RPMI8226 (cell line): Measurements from ENCODE around the gene UNC5A.

Experiments
- DNase-seq: peaks from one replicate; pipeline ENCODE4 v3.0.0-alpha.2; 2015

The UNC5A gene

GRCh38 chr5:176822041-176822792 lies 11.9 kb downstream of the UNC5A start:
- DNase-seq: peak; percentile 79

- DNase-seq: peak; percentile 89
Observed at GRCh38 chr5:176822793-176823481, 12.6 kb downstream of the UNC5A start.

- peak; percentile 32 for DNase-seq
Observed at GRCh38 chr5:176823869-176824412, 13.6 kb downstream of the UNC5A start.

GRCh38 chr5:176824604-176825003 lies 14.2 kb downstream of the UNC5A start:
- DNase-seq: no peak

DNA sequence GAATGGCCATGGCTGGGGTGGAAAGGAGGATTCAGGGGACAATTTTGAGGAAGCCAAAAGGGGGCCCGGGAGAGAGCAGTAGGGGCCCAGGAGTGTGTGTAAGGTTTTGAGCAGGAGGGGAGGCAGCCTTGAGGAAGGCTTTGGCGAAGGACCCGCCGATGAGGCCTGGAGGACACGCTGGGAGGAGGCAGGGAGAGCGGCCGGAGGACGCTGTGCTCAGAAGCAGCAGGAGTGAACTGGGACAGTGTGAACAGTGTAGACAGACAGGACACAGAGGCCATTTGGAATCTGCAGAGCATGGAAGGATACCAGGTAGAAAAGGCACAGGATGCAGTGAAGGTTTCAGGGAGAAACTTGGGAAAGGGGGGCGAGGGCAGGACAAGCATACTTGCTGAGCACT lies 14.9 kb downstream of the UNC5A start:
- no peak for DNase-seq

DNA sequence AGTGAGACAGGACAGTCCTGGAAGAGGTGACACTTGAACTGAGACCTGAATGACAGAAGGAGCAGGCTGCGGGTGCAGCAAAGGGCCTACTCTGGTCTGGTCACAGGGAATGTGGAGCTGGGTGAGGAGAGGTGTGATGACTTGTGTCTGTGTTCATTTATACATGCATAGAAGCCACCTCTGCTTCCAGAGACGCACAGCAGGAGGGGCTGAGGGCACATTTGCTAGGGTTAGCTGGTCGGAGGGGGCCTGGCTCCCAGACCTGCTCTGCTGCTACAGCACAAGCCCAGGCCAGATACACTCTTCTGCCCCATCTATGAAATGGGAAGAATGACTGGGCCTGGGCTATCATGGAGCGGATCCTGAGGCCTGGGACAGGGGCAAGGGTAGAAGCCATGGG lies 15.6 kb downstream of the UNC5A start:
- no peak for DNase-seq

GRCh38 chr5:176827736-176828414 lies 17.5 kb downstream of the UNC5A start:
- no peak for DNase-seq

- no peak for DNase-seq
Observed at GRCh38 chr5:176829320-176829719, 19.0 kb downstream of the UNC5A start.

GRCh38 chr5:176830422-176830994 lies 20.1 kb downstream of the UNC5A start:
- DNase-seq: no peak

GRCh38 chr5:176830995-176831423 lies 20.6 kb downstream of the UNC5A start:
- no peak for DNase-seq

- DNase-seq: no peak
Observed at GRCh38 chr5:176831425-176831824, 21.1 kb downstream of the UNC5A start.

GRCh38 chr5:176832162-176832561 lies 21.8 kb downstream of the UNC5A start:
- no peak for DNase-seq

DNA sequence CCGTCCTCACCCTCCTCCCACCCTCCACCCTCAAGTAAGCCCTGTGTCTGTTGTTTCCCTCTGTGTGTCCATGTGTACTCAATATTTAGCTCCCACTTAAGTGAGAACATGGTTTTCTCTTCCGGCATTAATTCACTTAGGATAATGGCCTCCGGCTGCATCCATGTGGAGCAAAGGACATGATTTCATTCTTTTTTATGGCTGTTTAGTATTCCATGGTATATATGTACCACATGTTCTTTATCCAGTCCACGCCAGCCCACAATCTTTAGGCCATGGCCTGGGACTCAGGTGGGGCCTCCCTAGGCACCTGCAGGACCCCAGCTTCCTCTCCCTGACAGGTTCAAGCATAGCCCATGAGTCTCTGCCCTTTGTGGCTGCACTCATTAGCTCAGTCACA lies 22.9 kb downstream of the UNC5A start:
- no peak for DNase-seq

GRCh38 chr5:176835918-176836317 lies 25.6 kb downstream of the UNC5A start:
- no peak for DNase-seq

GRCh38 chr5:176836811-176837706 lies 26.7 kb downstream of the UNC5A start:
- DNase-seq: no peak

DNA sequence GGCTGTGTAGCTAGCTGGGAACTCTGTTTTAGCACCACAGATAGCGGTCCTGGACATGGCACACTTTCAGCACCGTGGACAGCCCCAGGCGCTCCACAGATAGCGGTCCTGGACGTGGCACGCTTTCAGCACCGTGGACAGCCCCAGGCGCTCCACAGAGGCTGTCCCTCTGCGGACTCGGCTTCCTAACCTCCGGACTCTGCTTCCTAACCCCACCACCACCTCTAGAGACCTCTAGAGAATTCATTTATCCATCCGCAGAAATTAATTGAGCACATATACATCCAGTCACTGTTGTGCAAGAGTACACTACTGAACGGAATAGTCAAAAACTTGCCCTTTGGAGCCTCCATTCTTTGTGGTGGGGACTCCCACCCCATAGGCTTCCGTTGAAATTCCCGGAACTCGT lies 27.4 kb downstream of the UNC5A start:
- DNase-seq: peak; percentile 95

GRCh38 chr5:176843673-176844072 lies 33.3 kb downstream of the UNC5A start:
- DNase-seq: no peak

DNA sequence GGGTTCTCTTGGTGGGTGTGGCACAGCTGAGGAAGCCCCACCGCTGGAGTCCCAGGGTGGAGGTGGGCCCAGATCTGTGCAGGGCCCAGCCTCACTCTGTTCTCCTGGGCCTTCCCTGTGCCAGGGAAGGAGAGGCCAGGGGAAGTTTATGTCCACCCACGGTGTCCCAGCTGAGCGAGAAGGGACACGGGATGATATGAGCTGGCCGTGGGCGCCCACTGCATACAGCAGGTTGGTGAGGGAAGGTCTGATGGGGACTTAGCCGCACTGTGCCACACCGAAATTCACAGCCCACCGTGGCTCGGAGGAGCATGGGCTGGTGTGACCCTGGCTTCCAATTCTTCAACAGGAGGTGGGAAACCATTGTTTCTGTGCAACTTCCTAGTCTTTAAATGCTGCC lies 33.9 kb downstream of the UNC5A start:
- DNase-seq: no peak

- peak; percentile 88 for DNase-seq
Observed at GRCh38 chr5:176844706-176845391, 34.5 kb downstream of the UNC5A start.

DNA sequence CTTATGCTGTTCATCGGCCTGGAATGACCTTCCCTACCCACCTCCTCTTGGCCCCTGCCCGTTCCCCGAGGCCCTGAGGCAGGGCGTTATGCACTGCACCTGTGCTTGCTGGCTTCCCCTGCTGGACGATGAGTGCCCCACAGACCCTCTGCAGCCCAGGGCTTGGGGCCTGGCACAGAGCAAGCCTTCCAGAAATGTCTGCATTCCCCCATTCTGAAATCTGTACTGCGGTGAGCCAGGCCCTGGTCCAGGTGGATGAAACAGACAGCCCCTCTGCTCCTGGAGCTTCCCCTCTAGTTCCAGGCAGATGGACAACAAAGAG lies 35.0 kb downstream of the UNC5A start:
- DNase-seq: no peak

- peak; percentile 74 for DNase-seq
Observed at GRCh38 chr5:176846335-176847140, 36.2 kb downstream of the UNC5A start.
